Activated CD8-positive, alpha-beta memory T cell treated with anti-CD3 and anti-CD28 coated beads for 1 hour (primary cell): ENCODE data around the gene ZNF445.
"Not testable (repeated sequence)": the region's sequence is repeated elsewhere in the genome, so short reads cannot be mapped to it uniquely, and the experiment has no call there.

ENCODE experiments used
- DNase-seq, 2 donors: peaks; one replicate each; pipeline ENCODE4 v3.0.0-alpha.2; 2020; ENCODE audit warnings: low read depth in 1 of 2; ENCODE audit errors: extremely low read depth in 1 of 2

The ZNF445 gene

GRCh38 chr3:44476963-44477311 lies 533 bp downstream of the ZNF445 start:
- no peak for DNase-seq

GRCh38 chr3:44476181-44476611 lies 1.3 kb downstream of the ZNF445 start:
- DNase-seq = no peak

- not testable (repeated sequence) for DNase-seq
Observed at GRCh38 chr3:44474886-44475285, 2.6 kb downstream of the ZNF445 start.

- DNase-seq = no peak
Observed at GRCh38 chr3:44470430-44470829, 7.0 kb downstream of the ZNF445 start.

- no peak for DNase-seq
Observed at GRCh38 chr3:44469914-44470313, 7.6 kb downstream of the ZNF445 start.

- DNase-seq = no peak
Observed at GRCh38 chr3:44468572-44469520, 8.6 kb downstream of the ZNF445 start.

- not testable (repeated sequence) for DNase-seq
Observed at GRCh38 chr3:44468099-44468537, 9.4 kb downstream of the ZNF445 start.

- no peak for DNase-seq
Observed at GRCh38 chr3:44467241-44467640, 10.2 kb downstream of the ZNF445 start.

- not testable (repeated sequence) for DNase-seq
Observed at GRCh38 chr3:44464920-44465319, 12.6 kb downstream of the ZNF445 start.

GRCh38 chr3:44464509-44464908 lies 13.0 kb downstream of the ZNF445 start:
- DNase-seq = no peak

- DNase-seq = not testable (repeated sequence)
Observed at GRCh38 chr3:44460050-44460449, 17.4 kb downstream of the ZNF445 start.

- no peak for DNase-seq
Observed at GRCh38 chr3:44455318-44455717, 22.2 kb downstream of the ZNF445 start.

- DNase-seq = no peak
Observed at GRCh38 chr3:44454258-44454657, 23.2 kb downstream of the ZNF445 start.

- DNase-seq = no peak
Observed at GRCh38 chr3:44451441-44451840, 26.0 kb downstream of the ZNF445 start.

GRCh38 chr3:44446929-44447328 lies 30.5 kb downstream of the ZNF445 start:
- no peak for DNase-seq

GRCh38 chr3:44445786-44446185 lies 31.7 kb downstream of the ZNF445 start:
- no peak for DNase-seq

- no peak for DNase-seq
Observed at GRCh38 chr3:44444896-44445691, 32.4 kb downstream of the ZNF445 start.

GRCh38 chr3:44444437-44444836 lies 33.0 kb downstream of the ZNF445 start:
- DNase-seq = no peak

GRCh38 chr3:44442596-44443309 lies 34.7 kb downstream of the ZNF445 start:
- DNase-seq = no peak

- DNase-seq = peak; percentile 12 to 34
Observed at GRCh38 chr3:44439499-44440295, 37.8 kb downstream of the ZNF445 start.
